SK-N-SH treated with all-trans-retinoic acid at 6 μM for 48 hours (cell line): ENCODE results near the gene UNCX.

Experiments used
- BACH2 ChIP-seq: fragments of 250-450 bp; sonication (Bioruptor Pico); IDR thresholded peaks from 2 replicates; pipeline ENCODE4 v1.9.0; 2021; ENCODE audit warnings: mild to moderate bottlenecking, borderline replicate concordance
- RARB ChIP-seq: fragments of 250-450 bp; sonication (Bioruptor Pico); IDR thresholded peaks from 2 replicates; pipeline ENCODE4 v1.8.0; 2021; ENCODE audit warnings: mild to moderate bottlenecking, moderate library complexity
- TCF4 ChIP-seq: fragments of 250-450 bp; sonication (Bioruptor Pico); IDR thresholded peaks from 2 replicates; pipeline ENCODE4 v1.8.0; 2021; ENCODE audit warnings: mild to moderate bottlenecking, moderate library complexity, borderline replicate concordance
- ZFP30 ChIP-seq: fragments of 450-650 bp; formaldehyde crosslinking; IDR thresholded peaks from 2 replicates; pipeline ENCODE4 v1.5.0; 2022; ENCODE audit warnings: mild to moderate bottlenecking, moderate library complexity
- ZNF8 ChIP-seq: fragments of 450-650 bp; formaldehyde crosslinking; IDR thresholded peaks from 2 replicates; pipeline ENCODE4 v1.5.0; 2020; ENCODE audit warnings: mild to moderate bottlenecking, moderate library complexity

- TF ChIP-seq ZNF8: no peak
- TF ChIP-seq BACH2: no peak
- TF ChIP-seq TCF4 (CRISPR knock-in tag): no peak
- no peak for TF ChIP-seq ZFP30 (CRISPR knock-in tag)
- TF ChIP-seq RARB (CRISPR knock-in tag): no peak
These were observed 19.9 kb downstream of the UNCX start for GRCh38 chr7:1252540-1253090.
